Activated CD8-positive, alpha-beta memory T cell treated with anti-CD3 and anti-CD28 coated beads, Interleukin-2, amount 50 U/mL, for 24 hours (primary cell): ENCODE data around the gene DZIP1L.

ENCODE experiments used
- DNase-seq: peaks from one replicate; pipeline ENCODE4 v3.0.0-alpha.2; 2020; ENCODE audit errors: extremely low read depth

Gene DZIP1L

GRCh38 chr3:138033202-138033691 is 82.2 kb downstream of the DZIP1L start:
- DNase-seq, result no peak

- no peak for DNase-seq
Observed at GRCh38 chr3:138032567-138032966, 82.8 kb downstream of the DZIP1L start.

GRCh38 chr3:138031536-138031935 is 83.9 kb downstream of the DZIP1L start:
- no peak for DNase-seq

- no peak for DNase-seq
Observed at GRCh38 chr3:138030734-138031280, 84.6 kb downstream of the DZIP1L start.

GRCh38 chr3:138027821-138028220 is 87.6 kb downstream of the DZIP1L start:
- no peak for DNase-seq

GRCh38 chr3:138025553-138025952 is 89.9 kb downstream of the DZIP1L start:
- no peak for DNase-seq

- DNase-seq, result no peak
Observed at GRCh38 chr3:138023754-138024153, 91.7 kb downstream of the DZIP1L start.

- DNase-seq, result no peak
Observed at GRCh38 chr3:138019281-138020069, 95.9 kb downstream of the DZIP1L start.

- DNase-seq, result no peak
Observed at GRCh38 chr3:138016065-138016464, 99.3 kb downstream of the DZIP1L start.

GRCh38 chr3:138012526-138012925 is 102.9 kb downstream of the DZIP1L start:
- no peak for DNase-seq
